HEK293T (cell line): Measurements from ENCODE around the gene GSTK1.

Experiments used
- CTCF ChIA-PET: fragments of 350-600 bp; formaldehyde crosslinking; extraction: SDS; loops from one replicate; lab custom pipeline; 2021; ENCODE audit warnings: antibody characterized with exemption, inconsistent platforms; lab: Yijun Ruan, JAX
- POLR2A ChIA-PET: fragments of 350-600 bp; formaldehyde crosslinking; extraction: SDS; loops from one replicate; lab custom pipeline; 2020; ENCODE audit warnings: antibody characterized with exemption, inconsistent platforms; lab: Yijun Ruan, JAX
- DNase-seq: peaks from one replicate; pipeline ENCODE4 v3.0.0; 2012; ENCODE audit warnings: mixed read lengths; ENCODE audit errors: extremely low spot score
- ARNT ChIP-seq: fragments of 450-650 bp; IDR thresholded peaks from 2 replicates; pipeline ENCODE4 v1.6.1; 2017; ENCODE audit warnings: mild to moderate bottlenecking
- BHLHE40 ChIP-seq: fragments of 450-650 bp; IDR thresholded peaks from 2 replicates; pipeline ENCODE4 v1.6.1; 2016; ENCODE audit warnings: mild to moderate bottlenecking, moderate library complexity, borderline replicate concordance
- CTBP1 ChIP-seq: fragments of 450-650 bp; IDR thresholded peaks from 2 replicates; pipeline ENCODE4 v1.6.1; 2016; ENCODE audit warnings: borderline replicate concordance
- ELF4 ChIP-seq: fragments of 450-650 bp; IDR thresholded peaks from 2 replicates; pipeline ENCODE4 v1.6.1; 2017; ENCODE audit warnings: antibody characterized with exemption
- FOXA1 ChIP-seq: fragments of 450-650 bp; IDR thresholded peaks from 2 replicates; pipeline ENCODE4 v1.6.1; 2016; ENCODE audit warnings: mild to moderate bottlenecking
- FOXK2 ChIP-seq: fragments of 450-650 bp; IDR thresholded peaks from 2 replicates; pipeline ENCODE4 v1.6.1; 2016; ENCODE audit warnings: mild to moderate bottlenecking
- FOXM1 ChIP-seq: fragments of 450-650 bp; IDR thresholded peaks from 2 replicates; pipeline ENCODE4 v1.6.1; 2017; ENCODE audit warnings: mild to moderate bottlenecking, borderline replicate concordance
- HDGF ChIP-seq: fragments of 450-650 bp; IDR thresholded peaks from 2 replicates; pipeline ENCODE4 v1.6.1; 2017; ENCODE audit warnings: antibody characterized with exemption, borderline replicate concordance
- L3MBTL2 ChIP-seq: fragments of 450-650 bp; conservative IDR thresholded peaks from 2 replicates; pipeline ENCODE4 v1.6.1; 2016; ENCODE audit warnings: mild to moderate bottlenecking
- LEF1 ChIP-seq: fragments of 450-650 bp; IDR thresholded peaks from 2 replicates; pipeline ENCODE4 v1.6.1; 2017; ENCODE audit warnings: mild to moderate bottlenecking, borderline replicate concordance
- NFRKB ChIP-seq: fragments of 450-650 bp; IDR thresholded peaks from 2 replicates; pipeline ENCODE4 v1.6.1; 2016; ENCODE audit warnings: mild to moderate bottlenecking, moderate library complexity
- SP1 ChIP-seq: fragments of 450-650 bp; IDR thresholded peaks from 2 replicates; pipeline ENCODE4 v1.6.1; 2017
- SUZ12 ChIP-seq: fragments of 450-650 bp; IDR thresholded peaks from 2 replicates; pipeline ENCODE4 v1.6.1; 2016; ENCODE audit warnings: mild to moderate bottlenecking
- TARDBP ChIP-seq: fragments of 450-650 bp; IDR thresholded peaks from 2 replicates; pipeline ENCODE4 v1.6.1; 2016
- ZNF384 ChIP-seq: fragments of 450-650 bp; IDR thresholded peaks from 2 replicates; pipeline ENCODE4 v1.6.1; 2016
- TF ChIP-seq, protein P1 (sequence below): fragments of 450-650 bp; IDR thresholded peaks from 2 replicates; pipeline ENCODE4 v1.6.1; 2016

Gene GSTK1

GRCh38 chr7:143237366-143237765, 25.9 kb upstream of the GSTK1 start:
- no peak for DNase-seq
- ChIA-PET POLR2A (no interaction called here), CTCF (no interaction called here)
- TF ChIP-seq, protein P1, sequence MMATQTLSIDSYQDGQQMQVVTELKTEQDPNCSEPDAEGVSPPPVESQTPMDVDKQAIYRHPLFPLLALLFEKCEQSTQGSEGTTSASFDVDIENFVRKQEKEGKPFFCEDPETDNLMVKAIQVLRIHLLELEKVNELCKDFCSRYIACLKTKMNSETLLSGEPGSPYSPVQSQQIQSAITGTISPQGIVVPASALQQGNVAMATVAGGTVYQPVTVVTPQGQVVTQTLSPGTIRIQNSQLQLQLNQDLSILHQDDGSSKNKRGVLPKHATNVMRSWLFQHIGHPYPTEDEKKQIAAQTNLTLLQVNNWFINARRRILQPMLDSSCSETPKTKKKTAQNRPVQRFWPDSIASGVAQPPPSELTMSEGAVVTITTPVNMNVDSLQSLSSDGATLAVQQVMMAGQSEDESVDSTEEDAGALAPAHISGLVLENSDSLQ, result no peak
- no peak for TF ChIP-seq NFRKB
- no peak for TF ChIP-seq CTBP1
- TF ChIP-seq SUZ12, result no peak
- no peak for TF ChIP-seq L3MBTL2
- no peak for TF ChIP-seq ARNT
- no peak for TF ChIP-seq LEF1
- no peak for TF ChIP-seq SP1
- no peak for TF ChIP-seq TARDBP
- no peak for TF ChIP-seq BHLHE40
- TF ChIP-seq FOXM1, result no peak
- TF ChIP-seq HDGF, result no peak
- TF ChIP-seq FOXK2, result no peak
- no peak for TF ChIP-seq ELF4
- TF ChIP-seq ZNF384, result no peak

DNA sequence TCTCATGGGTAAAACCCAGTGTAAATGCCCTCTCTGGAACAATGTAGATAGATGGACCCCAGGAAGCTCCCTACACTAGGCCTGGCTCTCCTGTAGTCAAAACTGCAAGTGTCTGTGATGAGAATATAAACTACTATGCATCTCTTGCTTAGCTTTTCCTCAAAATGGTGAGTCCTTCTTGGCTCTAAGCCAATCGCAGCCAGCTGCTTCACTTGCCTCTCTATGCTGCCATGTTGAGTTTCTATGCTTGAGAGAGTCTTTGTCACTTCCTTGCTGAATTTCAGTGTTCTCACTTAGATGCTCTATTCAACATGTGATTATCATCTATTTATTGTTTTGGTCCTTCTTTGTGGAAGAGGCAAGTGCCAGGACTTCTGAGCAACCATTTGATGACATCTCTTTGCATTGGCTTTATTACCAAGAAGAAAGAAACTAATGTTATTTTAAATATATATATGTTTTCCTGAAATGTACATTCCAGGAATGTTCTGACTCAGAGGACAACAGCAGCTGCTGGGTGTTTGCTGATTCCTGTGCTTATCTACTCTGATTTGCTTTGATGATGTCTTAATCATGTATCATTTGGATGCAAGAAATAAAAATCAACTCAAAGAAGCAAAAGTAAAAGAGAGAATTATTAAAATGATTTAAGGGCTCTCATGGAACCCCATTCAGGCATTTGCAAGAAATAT, 24.8 kb upstream of the GSTK1 start:
- TF ChIP-seq NFRKB, result no peak
- TF ChIP-seq ARNT, result no peak
- TF ChIP-seq, protein P1, result no peak
- no peak for TF ChIP-seq SP1
- no peak for TF ChIP-seq CTBP1
- TF ChIP-seq HDGF, result no peak
- no peak for TF ChIP-seq ZNF384
- no peak for TF ChIP-seq SUZ12
- TF ChIP-seq ELF4, result no peak
- TF ChIP-seq BHLHE40, result no peak
- no peak for TF ChIP-seq L3MBTL2
- TF ChIP-seq FOXA1, result no peak
- TF ChIP-seq LEF1, result no peak
- no peak for TF ChIP-seq FOXK2
- no peak for DNase-seq
- ChIA-PET CTCF (no interaction called here), POLR2A (no interaction called here)

DNA sequence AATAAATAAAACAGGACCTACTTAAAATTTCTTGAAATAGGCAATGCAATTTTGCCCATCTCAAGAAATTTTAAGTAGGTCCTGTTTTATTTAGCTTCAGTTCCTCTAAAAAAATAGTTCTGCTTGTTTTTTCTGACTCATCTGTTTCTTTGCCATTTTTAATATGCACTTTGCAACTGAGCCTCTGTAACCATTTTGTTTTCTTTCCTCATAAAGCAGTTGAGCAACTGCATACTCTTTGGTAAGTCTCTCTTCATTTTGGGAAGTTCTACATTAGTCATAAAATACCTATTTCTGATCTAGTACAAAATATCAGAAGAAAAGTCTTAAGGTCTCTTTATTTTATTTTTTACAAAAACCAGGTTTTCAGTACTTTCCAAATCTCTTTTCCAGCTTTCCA, 23.4 kb upstream of the GSTK1 start:
- POLR2A ChIA-PET, result interaction anchor here (1.1 to 1.4 kb wide), 2 partner anchors 23 to 24 kb away, joined by 3 to 4 read pairs; partner anchors contain the start of gene GSTK1
- DNase-seq, result no peak
- CTCF ChIA-PET, result interaction anchor here (0.6 to 2.4 kb wide), 22 partner anchors 10 to 816 kb away, joined by 3 to 21 read pairs (median 5); partner anchors contain the start of genes GSTK1 and TAS2R40

GRCh38 chr7:143240291-143241168, 22.7 kb upstream of the GSTK1 start:
- ChIA-PET CTCF (interaction anchor here (0.6 to 2.4 kb wide), 33 partner anchors 8 to 817 kb away, joined by 3 to 21 read pairs (median 4); partner anchors contain the start of genes GSTK1 and TAS2R40), POLR2A (interaction anchor here (1.0 to 1.4 kb wide), 3 partner anchors 23 to 161 kb away, joined by 3 to 4 read pairs (median 3); partner anchors contain the start of gene GSTK1)
- no peak for TF ChIP-seq ZNF384
- no peak for TF ChIP-seq ELF4
- TF ChIP-seq BHLHE40, result no peak
- no peak for TF ChIP-seq ARNT
- TF ChIP-seq, protein P1, result no peak
- no peak for TF ChIP-seq FOXA1
- TF ChIP-seq HDGF, result no peak
- TF ChIP-seq FOXM1, result no peak
- no peak for TF ChIP-seq TARDBP
- TF ChIP-seq CTBP1, result no peak
- no peak for TF ChIP-seq SP1
- no peak for TF ChIP-seq SUZ12
- no peak for TF ChIP-seq L3MBTL2
- TF ChIP-seq FOXK2, result no peak
- TF ChIP-seq NFRKB, result no peak
- no peak for TF ChIP-seq LEF1
- DNase-seq, result peak; percentile 78

More for the DNA sequence above, 23.4 kb upstream of the GSTK1 start:
- no peak for TF ChIP-seq CTBP1
- TF ChIP-seq L3MBTL2, result no peak
- no peak for TF ChIP-seq HDGF
- no peak for TF ChIP-seq SUZ12
- no peak for TF ChIP-seq FOXK2

GRCh38 chr7:143242306-143242705, 20.9 kb upstream of the GSTK1 start:
- ChIA-PET CTCF (interaction anchor here (0.6 kb wide), 1 partner anchor 46 kb away, joined by 3 read pairs; the partner anchor contains the start of gene CASP2), POLR2A (no interaction called here)
- TF ChIP-seq SP1 (no peak), BHLHE40 (no peak)
- no peak for DNase-seq
